SH-SY5Y (cell line): ENCODE results near the gene CIITA.

Source experiments
- GATA2 ChIP-seq: IDR thresholded peaks from 2 replicates; pipeline ENCODE4 v1.6.1; 2011; ENCODE audit warnings: mild to moderate bottlenecking, low read depth, low read length
- GATA3 ChIP-seq: IDR thresholded peaks from 2 replicates; pipeline ENCODE4 v1.6.1; 2011; ENCODE audit warnings: low read depth, mild to moderate bottlenecking, low read length, moderate library complexity

The CIITA gene

DNA sequence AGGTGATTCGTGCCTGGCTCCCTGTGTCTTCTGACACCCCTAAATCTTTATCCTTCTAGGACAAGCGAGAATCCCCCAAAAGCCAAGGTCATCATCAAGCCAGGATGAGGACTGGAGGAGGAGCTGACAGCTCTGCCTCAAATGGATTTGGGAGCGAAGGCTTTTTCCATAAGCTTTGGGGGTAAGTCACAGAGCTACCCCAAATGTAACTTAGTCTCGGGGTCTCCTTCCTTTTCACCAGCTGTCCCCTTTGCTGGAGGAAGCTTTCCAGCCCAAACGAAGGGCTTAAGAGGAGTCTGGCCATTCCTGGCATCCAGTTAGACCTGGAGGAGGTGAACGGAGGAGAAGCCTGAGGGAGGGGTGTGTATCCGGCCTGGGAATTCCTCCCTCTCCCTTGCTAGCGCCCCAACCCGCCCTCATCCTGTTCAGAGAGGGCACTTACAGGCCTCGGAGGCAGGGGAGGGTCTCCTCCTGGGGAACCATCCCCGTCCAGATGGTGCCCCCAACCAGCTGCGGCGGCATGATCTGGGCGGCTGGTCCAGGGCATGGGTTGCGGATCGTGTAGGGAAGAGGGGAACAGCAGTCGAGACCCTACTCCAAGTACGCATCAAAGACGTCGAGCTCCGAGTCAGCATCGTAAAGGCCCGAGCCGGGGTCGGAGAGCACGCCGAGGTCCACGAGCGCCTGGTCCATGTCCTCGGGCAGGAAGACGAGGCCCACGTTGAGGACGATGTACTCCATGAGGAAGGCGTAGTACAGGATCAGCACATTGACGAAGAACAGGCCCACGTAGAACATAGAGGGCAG, 64.3 kb downstream of the CIITA start:
- TF ChIP-seq GATA3, result no peak
- no peak for TF ChIP-seq GATA2

DNA sequence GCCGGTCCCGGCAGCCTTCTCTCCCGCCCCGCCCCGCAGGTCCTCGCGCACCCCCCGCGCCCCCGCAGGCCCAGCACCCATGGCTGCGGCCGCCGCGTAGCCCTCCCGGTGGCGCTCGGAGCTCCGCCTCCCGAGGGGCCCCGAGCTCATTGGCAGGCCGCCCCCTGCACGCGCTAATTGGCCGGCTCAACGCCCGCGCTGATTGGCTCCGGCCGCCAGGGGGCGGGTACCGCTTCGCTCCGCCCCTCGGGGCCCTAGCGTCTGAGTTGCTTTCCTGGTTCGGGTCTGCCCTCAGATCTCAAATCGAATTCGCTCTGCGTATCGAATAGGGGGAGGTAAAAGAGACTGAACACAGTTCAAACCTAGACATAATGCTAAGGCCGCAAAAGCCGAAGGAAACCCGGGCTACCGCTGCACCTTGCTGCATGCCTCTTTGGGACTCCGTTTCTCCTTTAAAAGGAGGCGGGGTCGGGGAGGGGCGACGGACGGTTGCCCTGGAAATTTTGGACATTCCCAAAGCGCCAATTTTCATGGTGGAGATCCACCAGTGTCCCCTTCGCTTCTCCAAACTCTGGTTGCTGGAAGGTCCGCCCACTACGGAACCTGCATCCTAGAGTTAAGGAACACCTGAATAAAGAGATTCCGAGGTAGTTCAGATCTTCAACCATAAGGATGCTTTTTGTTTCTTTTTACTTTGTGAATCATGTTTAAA, 65.5 kb downstream of the CIITA start, which contains the start of gene DEXI:
Gene DEXI, minus strand, starts transcription at position 117 of the 712 bp plus-strand sequence. CDS start 463 bp downstream, outside the sequence.
- TF ChIP-seq GATA2, result no peak
- TF ChIP-seq GATA3, result no peak

DNA sequence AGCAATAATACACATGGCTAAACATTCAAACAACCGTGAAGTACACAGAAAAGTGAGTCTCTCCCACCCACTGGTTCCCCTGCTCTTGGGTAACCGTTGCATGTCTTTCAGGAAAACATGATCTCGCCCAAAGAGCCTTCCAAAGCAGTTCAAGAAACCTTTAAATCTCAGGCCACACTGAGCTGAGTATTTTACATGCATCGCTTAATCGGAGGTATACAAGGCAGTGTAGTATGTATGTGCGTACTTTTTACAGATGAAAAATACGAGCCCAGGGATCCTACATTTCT, 66.0 kb downstream of the CIITA start:
- TF ChIP-seq GATA2, result no peak
- no peak for TF ChIP-seq GATA3

DNA sequence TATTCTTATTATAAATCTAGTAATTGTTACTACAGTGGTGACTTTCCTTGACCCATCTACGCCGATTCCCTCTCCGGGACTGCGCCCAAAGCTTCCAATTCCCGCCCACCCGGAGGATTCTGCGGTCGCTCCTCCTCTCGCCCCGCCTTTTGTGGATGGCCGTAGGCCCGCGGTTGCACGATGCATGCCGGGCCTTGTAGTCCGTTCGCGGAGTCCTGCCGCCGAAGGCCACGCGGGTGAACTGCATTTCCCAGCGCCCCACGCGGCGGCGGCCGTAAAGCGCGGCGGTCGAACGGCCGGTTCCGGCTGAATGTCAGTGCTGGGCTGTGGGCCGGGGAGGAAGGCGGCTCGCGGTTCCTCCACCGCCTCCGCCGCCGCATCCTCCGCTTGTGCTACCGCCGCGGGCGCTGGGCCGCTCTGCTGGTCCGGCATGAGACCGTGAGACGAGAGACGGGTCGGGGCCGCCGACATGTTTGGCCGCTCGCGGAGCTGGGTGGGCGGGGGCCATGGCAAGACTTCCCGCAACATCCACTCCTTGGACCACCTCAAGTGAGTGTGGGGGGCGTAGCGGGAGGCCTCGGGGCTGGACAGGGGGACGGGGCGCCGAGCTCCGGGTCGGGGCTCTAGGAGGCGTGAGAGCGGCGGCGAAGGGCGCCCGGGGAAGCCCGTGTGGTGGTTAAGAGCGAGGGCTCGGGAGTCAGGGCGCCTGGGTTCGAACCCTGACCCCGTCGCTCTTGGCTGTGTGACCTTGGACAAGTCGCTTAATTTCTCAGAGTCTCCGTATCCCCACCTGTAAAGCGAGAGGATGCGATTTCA, 67.5 kb downstream of the CIITA start, which contains the start of gene CLEC16A:
Gene CLEC16A, plus strand, starts transcription at position 316 of the 816 bp plus-strand sequence. Its CDS starts 154 bp downstream, at position 470.
- TF ChIP-seq GATA3, result no peak

DNA sequence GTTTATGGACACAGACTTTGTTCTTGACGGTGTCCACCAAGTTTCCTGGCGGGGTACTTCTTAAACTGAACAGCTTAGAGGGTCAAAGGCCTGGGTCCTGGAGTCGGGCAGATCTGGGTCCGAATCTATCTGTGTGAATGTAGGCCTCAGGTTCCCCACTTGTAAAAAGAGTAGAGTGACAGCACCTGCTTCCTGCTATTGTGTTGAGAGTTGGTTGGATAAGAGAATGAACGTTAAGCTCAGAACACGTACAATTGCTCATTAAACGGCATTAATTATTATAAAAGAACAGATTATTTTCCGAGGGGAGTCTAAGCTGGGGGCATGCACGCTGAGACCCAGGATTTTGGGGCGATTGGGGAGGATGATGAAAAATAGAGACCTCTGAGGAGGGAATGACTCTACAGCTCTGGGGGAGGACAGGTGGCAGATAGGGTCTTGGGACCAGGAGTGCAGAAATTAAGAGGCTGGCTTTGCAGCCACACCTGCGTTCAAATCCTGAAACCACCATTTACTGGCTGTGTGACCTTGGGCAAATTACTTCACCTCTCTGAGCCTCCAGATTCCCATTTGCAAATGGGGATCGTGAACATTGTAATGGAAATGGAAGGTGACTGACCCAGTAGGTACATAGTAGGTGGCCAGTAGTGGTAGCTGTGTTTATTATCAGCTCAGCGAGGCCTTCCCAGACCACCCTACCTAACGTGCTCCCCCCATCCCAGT, 68.2 kb downstream of the CIITA start:
- TF ChIP-seq GATA3 (no peak), GATA2 (no peak)

DNA sequence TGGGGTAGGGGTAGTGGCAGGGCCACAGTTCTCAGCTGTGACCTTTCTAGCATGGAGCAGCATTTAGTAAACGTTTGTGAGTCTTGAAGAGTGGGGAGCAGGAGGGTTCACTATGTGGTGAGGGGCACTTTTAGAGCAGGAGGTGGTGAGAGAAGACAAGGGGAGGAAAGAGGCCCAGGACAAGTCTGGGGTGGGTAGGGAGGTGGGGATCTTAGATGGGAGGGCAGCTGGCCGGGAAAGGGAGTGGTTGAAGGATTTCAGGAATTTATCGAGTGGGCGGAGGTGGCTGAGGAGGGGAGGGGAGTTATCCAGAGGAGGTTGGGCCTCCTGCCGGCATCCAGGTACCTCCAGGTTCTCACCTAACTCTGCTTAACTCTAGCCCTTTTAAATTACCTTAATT, 69.3 kb downstream of the CIITA start:
- TF ChIP-seq GATA3 (no peak), GATA2 (no peak)

DNA sequence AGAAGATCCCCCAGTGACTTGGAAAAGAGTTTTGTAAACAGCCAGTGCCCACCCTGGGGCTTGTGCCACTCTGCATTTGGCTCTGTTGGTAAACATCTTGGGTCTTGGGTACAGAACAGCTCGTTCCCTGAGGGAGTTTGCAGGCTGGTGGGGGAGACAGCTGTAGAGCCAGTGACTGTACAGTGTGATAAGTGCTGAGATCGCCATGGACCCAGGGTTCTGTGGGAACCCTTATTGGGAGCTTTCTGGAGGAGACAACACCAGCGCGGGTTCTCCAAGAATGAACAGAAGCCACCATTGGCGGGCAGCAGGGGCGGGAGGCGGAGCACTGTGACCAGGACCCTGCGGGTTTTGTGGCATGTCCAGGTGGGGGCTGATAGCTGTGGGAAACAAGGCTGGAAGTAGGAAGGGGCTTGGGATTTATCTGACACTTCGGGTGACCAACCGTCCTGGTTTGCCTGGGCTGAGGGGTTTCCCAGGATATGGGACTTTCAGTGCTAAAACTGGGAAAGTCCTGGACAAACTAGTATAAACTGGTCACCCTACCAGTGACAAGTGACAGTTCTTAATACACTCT, 70.3 kb downstream of the CIITA start:
- TF ChIP-seq GATA3 (no peak), GATA2 (no peak)

DNA sequence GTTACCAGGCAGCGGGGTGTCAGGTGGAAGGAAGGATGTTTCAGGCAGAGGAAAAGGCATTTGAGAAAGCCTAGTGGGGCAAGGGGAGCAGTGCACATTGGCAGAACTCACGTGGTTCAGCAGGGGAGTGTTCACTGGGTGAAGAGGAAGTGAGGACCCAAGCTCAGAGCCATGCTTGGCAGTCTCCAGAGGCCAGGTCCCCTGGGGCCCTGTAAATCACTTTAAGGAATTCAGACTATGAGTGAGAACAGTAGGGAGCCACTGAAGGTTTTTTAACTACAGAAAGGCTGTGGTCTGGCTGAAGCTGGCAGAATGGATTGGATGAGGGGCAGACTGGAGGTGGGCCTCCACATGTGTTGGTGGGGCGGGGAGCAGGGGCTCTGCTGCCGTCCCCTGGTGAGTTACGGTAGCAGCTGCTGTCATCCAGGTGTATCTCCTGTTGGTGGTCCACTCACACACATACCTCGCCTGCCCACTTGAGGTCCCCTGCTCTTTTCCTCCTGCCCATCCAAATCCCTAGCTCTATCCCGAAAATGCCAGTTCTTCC, 72.5 kb downstream of the CIITA start:
- TF ChIP-seq GATA3, result no peak
- TF ChIP-seq GATA2, result no peak

DNA sequence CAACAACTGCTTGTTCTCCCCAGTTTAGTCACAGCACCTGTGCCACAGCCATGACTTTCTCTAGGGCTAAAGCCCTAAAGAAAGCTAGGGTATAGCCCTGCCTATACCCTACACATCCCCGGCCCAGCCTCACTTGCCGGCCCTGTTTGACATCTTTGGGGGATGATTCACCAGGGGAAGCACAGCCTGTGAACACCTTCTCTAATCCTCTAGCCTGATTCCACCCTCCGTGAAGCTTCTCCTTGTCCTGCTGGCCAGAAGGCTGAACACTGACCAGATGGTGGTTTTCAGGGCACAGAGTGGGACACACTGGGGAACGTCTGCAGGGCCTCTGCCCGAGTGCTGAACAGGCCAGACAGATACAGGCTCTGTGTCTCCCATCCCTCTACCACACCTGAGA, 73.4 kb downstream of the CIITA start:
- TF ChIP-seq GATA3, result no peak
- no peak for TF ChIP-seq GATA2

DNA sequence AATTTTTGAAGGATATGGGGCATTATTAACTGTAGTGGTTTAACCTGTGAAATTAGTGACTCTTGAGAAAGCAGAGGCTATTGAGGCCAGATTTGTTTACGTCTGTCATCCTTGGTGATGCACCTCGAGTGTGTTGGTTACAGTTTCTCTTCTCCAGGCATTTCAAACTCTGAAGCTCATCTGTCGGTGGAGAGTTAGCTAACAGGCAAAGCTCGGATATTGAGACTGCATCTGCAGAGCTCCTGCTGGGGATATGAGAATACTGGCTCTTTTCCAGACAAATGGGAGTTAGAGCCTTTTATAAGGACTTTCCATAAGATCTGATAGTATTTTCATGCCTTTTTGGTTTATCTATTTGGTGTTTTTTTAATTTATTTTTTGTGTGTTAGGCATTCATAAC, 74.0 kb downstream of the CIITA start:
- no peak for TF ChIP-seq GATA2
- TF ChIP-seq GATA3, result no peak

DNA sequence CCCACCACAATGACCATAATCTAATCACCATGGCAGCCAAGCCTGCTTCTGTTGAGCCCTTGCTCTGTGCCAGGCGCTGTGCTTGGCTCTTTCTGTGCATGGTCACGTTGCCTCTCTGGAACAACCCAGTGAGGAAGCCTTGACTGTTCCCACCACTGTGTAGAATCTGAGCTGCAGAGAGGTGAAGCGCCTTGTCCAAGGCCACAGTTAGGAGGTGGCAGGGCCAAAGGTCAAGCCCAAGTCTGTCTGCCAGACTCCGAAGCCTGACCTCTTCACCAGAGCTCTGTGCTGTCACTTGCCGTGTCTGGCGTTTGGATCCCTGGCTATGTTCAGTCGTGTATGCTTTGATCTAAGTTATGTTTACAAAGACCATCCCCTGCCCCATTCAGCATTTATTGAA, 77.9 kb downstream of the CIITA start:
- no peak for TF ChIP-seq GATA2
- TF ChIP-seq GATA3, result no peak

DNA sequence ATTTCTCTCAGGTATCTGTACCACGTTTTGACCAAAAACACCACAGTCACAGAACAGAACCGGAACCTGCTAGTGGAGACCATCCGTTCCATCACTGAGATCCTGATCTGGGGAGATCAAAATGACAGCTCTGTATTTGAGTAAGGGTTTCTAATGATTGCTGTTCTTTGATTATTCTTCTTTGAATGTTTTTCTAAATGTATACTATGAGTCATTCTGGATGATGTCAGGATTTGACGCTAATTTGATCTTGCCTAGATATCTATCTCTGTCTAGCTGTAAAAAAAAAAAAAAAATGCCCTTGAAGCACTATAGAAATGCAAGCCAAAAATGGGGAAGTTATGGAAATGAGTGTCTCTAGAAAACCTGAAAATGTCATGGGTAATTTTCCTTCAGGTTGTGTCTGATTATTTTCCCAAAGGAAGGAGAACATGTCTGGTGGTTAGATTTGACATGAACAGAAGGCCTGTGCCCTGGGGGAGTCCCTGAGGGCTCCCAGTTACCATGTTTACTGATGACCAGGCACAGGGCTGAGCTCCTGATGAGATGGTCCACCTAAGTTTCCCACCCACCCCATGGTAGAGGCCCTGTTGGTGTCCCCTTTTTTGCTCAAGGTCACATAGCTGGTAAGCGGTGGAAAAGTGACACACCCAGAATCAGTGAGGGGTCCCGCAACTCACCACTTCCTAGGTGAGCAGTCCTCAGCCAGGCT, 80.9 kb downstream of the CIITA start:
- TF ChIP-seq GATA3, result peak; percentile 60
- TF ChIP-seq GATA2, result no peak

DNA sequence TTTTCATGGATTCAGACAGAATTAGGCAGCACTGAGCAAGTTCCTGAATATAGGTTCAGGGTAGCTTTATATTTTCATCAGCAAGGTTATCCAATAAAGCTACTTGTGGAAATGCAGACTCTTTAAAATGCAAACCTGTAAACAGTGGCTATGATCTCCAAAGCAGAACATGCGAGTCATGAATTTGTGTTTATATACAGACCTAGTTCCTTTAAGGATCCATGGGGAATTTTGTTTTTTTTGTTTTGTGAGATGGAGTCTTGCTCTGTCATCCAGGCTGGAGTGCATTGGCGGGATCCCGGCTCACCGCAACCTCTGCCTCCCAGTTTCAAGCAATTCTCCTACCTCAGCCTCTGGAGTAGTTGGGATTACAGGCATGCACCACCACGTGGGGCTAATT, 82.2 kb downstream of the CIITA start:
- TF ChIP-seq GATA2 (no peak), GATA3 (no peak)

DNA sequence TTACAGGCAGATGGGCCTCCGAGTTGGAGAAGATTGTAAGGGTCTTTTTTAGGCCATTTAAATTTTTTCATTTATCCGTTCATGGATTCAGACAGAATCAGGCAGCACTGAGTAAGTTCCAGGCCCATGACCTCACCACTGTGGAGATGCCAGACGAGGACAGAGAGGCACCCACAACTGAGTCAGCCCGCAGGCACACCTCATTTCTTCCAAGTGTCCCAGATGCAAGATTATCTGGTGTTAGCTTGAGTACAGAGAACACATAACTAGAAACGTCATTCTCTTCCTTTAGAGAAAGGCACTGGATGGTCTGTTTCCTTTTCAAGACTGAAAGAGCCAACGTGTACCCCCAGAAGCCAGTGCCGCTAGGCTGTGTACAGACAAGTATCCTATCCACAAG, 84.2 kb downstream of the CIITA start:
- TF ChIP-seq GATA2 (no peak), GATA3 (no peak)
